Kidney (tissue), 14 donors: ENCODE data around the gene RAB34. TPM values are rescaled to one million over a fixed set of nuclear protein-coding genes. Genes with fewer than 3 reads are reported as not detected.

Source experiments
- DNase-seq, 5 donors: peaks; one replicate each; pipeline ENCODE4 v3.0.0-alpha.2; 2013 to 2020
- FAIRE-seq: peaks from 2 replicates; lab custom pipeline; 2012; peaks lifted over from hg19 to GRCh38; lab: Jason Lieb, UNC
- H3K27ac ChIP-seq, 2 donors: one replicate each; pipeline ENCODE4 v1.7.0; 2013; ENCODE audit warnings: low read depth in 2 of 2, low read length in 2 of 2, inconsistent platforms in 1 of 2
- H3K27me3 ChIP-seq: one replicate; pipeline ENCODE4 v1.7.1; 2013; ENCODE audit warnings: low read length, inconsistent platforms; ENCODE audit not compliant: control insufficient read depth, insufficient read depth
- H3K36me3 ChIP-seq, 3 donors: one replicate each; pipeline versions ENCODE4 v1.7.0 to v1.7.1; 2013; ENCODE audit warnings: low read length in 3 of 3, control low read depth in 1 of 3, inconsistent platforms in 1 of 3; ENCODE audit not compliant: insufficient read depth in 3 of 3, control insufficient read depth in 2 of 3
- H3K4me1 ChIP-seq, 3 donors: one replicate each; pipeline versions ENCODE4 v1.7.0 to v1.7.1; 2013; ENCODE audit warnings: low read length in 3 of 3, inconsistent platforms in 1 of 3, low read depth in 1 of 3; ENCODE audit not compliant: control insufficient read depth in 2 of 3, insufficient read depth in 2 of 3
- H3K4me3 ChIP-seq, 3 donors: one replicate each; pipeline versions ENCODE4 v1.7.0 to v1.8.1; 2013; ENCODE audit warnings: low read length in 3 of 3, control low read depth in 1 of 3, inconsistent platforms in 1 of 3
- H3K9ac ChIP-seq, 3 donors: one replicate each; pipeline versions ENCODE4 v1.7.0 to v1.7.1; 2013; ENCODE audit warnings: low read length in 3 of 3, control low read depth in 1 of 3, inconsistent platforms in 1 of 3
- H3K9me3 ChIP-seq, 3 donors: one replicate each; pipeline versions ENCODE4 v1.7.0 to v1.7.1; 2013; ENCODE audit warnings: low read length in 3 of 3, control low read depth in 1 of 3, inconsistent platforms in 1 of 3; ENCODE audit not compliant: control insufficient read depth in 2 of 3, insufficient read depth in 1 of 3
- CTCF ChIP-seq: IDR thresholded peaks from 3 replicates; pipeline ENCODE4 v1.5.1; 2012; ENCODE audit warnings: mild to moderate bottlenecking, moderate library complexity, borderline replicate concordance; ENCODE audit not compliant: insufficient read depth; ENCODE audit errors: extremely low read depth
- intact Hi-C: fragments of 100-400 bp; cut with DNase I; formaldehyde crosslinking; loops from one replicate; pipeline ENCODE4 v1.11.1; 2022
- polyA plus RNA-seq: library from polyadenylated mRNA; stranded (reverse); fragments of 350-450 nt; fragmentation: Illumina TruSeq; extraction: RNeasy Lipid Tissue Mini Kit (QIAGEN cat#74804); gene quantifications from one replicate; pipeline ENCODE4 v1.2.3, GENCODE V29; 2014; ENCODE audit warnings: low read depth, low replicate concordance; ENCODE audit not compliant: insufficient read depth
- total RNA-seq: library from RNA; stranded (reverse); fragmentation: NEBNext Ultra II Directional; extraction: Animal tissue kit (Norgen Biotek cat#: 25700); gene quantifications from one replicate; pipeline ENCODE4 v1.2.1, GENCODE V29; 2021
- donor health status: control.
- donor health status: control.
- donor health status: control.
- donor health status: control.
- donor health status: control.
- donor health status: DM: yes; HTN: yes; CAD: no.
- donor health status: Normal renal cell carcinoma (clear cell type).

Gene RAB34
- total and polyA plus RNA-seq, 2 donors from 2014 or later = 119 to 128 TPM

GRCh38 chr17:28700278-28700677, 17.4 kb downstream of the RAB34 start:
- intact Hi-C loops = no loop called here
- no peaks in the 10 kb centered on the region for H3K9me3 ChIP-seq
- H3K4me3 ChIP-seq = no peak overlapping the region
- no peaks in the 10 kb centered on the region for H3K27me3 ChIP-seq
- H3K27ac ChIP-seq = no peak overlapping the region
- TF ChIP-seq CTCF = no peak
- H3K9ac ChIP-seq = no peak overlapping the region
- H3K36me3 ChIP-seq = peaks cover 2 to 70% (median 62%) of the 10 kb centered on the region in 3 donors
- no peak for FAIRE-seq
- peaks cover 0 to 10% (median 3%) of the 10 kb centered on the region in 3 donors for H3K4me1 ChIP-seq
- DNase-seq = no peak

GRCh38 chr17:28698253-28698941, 19.3 kb downstream of the RAB34 start:
- Histone ChIP-seq H3K36me3 (peaks cover 2 to 86% (median 80%) of the 10 kb centered on the region in 3 donors), H3K27ac (peak overlapping the region in 1 of 2 donors; percentile 7), H3K4me3 (no peak overlapping the region), H3K4me1 (peaks cover 0 to 10% (median 3%) of the 10 kb centered on the region in 3 donors), H3K9me3 (no peaks in the 10 kb centered on the region), H3K9ac (no peak overlapping the region), H3K27me3 (no peaks in the 10 kb centered on the region)
- FAIRE-seq (no peak), DNase-seq (peak in 4 of 5 donors; percentile 6 to 72 (median 36))
- intact Hi-C loops = no loop called here
- TF ChIP-seq CTCF = no peak

- no peaks in the 10 kb centered on the region for H3K9me3 ChIP-seq
- intact Hi-C loops = no loop called here
- H3K4me3 ChIP-seq = no peak overlapping the region
- DNase-seq = peak in 1 of 5 donors; percentile 13
- no peaks in the 10 kb centered on the region for H3K27me3 ChIP-seq
- no peak for FAIRE-seq
- no peak for TF ChIP-seq CTCF
- H3K9ac ChIP-seq = no peak overlapping the region
- peaks cover 0 to 8% (median 3%) of the 10 kb centered on the region in 3 donors for H3K4me1 ChIP-seq
- H3K36me3 ChIP-seq = peaks cover 6 to 72% (median 59%) of the 10 kb centered on the region in 3 donors
- H3K27ac ChIP-seq = no peak overlapping the region
These were observed 23.8 kb downstream of the RAB34 start for GRCh38 chr17:28693869-28694268.
